ENCODE data around the gene FANK1.

GRCh38 chr10:126017961-126018560, 121.7 kb downstream of the FANK1 start:
- no peak for TF ChIP-seq GABPA (IDR thresholded peaks at IDR 0.05; ENCODE audit: low read depth)
- TF ChIP-seq CTCF (IDR thresholded peaks at IDR 0.05; ENCODE audit: insufficient read depth, low read length) = no peak
- TF ChIP-seq POLR2AphosphoS5 (IDR thresholded peaks at IDR 0.05; ENCODE audit: low read depth) = no peak

Data from HL-60 (cell line).